CMK (cell line): Measurements from ENCODE around the gene AFF3.
"Not testable (repeated sequence)": the region's sequence is repeated elsewhere in the genome, so short reads cannot be mapped to it uniquely, and the experiment has no call there.

ENCODE experiments used
- DNase-seq: peaks from one replicate; pipeline ENCODE4 v3.0.0-alpha.2; 2010; ENCODE audit warnings: low read depth

Gene AFF3

GRCh38 chr2:100106460-100106859 is 35.9 kb downstream of the AFF3 start:
- no peak for DNase-seq

- no peak for DNase-seq
Measured at GRCh38 chr2:100105678-100106054, 36.7 kb downstream of the AFF3 start.

GRCh38 chr2:100104718-100105677 is 37.4 kb downstream of the AFF3 start:
- no peak for DNase-seq

GRCh38 chr2:100104265-100104664 is 38.1 kb downstream of the AFF3 start:
- not testable (repeated sequence) for DNase-seq

GRCh38 chr2:100103527-100104252 is 38.7 kb downstream of the AFF3 start:
- not testable (repeated sequence) for DNase-seq

- not testable (repeated sequence) for DNase-seq
Measured at GRCh38 chr2:100102466-100103180, 39.8 kb downstream of the AFF3 start.

GRCh38 chr2:100098855-100099254 is 43.5 kb downstream of the AFF3 start:
- DNase-seq: not testable (repeated sequence)

- DNase-seq: not testable (repeated sequence)
Measured at GRCh38 chr2:100097611-100098294, 44.6 kb downstream of the AFF3 start.

GRCh38 chr2:100095845-100096244 is 46.5 kb downstream of the AFF3 start:
- not testable (repeated sequence) for DNase-seq

- DNase-seq: not testable (repeated sequence)
Measured at GRCh38 chr2:100091807-100092206, 50.6 kb downstream of the AFF3 start.

- DNase-seq: not testable (repeated sequence)
Measured at GRCh38 chr2:100085744-100086143, 56.6 kb downstream of the AFF3 start.

- DNase-seq: not testable (repeated sequence)
Measured at GRCh38 chr2:100083421-100084216, 58.8 kb downstream of the AFF3 start.

- DNase-seq: not testable (repeated sequence)
Measured at GRCh38 chr2:100082302-100082978, 60.0 kb downstream of the AFF3 start.

- no peak for DNase-seq
Measured at GRCh38 chr2:100077935-100078334, 64.5 kb downstream of the AFF3 start.

GRCh38 chr2:100077456-100077855 is 64.9 kb downstream of the AFF3 start:
- no peak for DNase-seq

GRCh38 chr2:100075532-100075931 is 66.9 kb downstream of the AFF3 start:
- no peak for DNase-seq

GRCh38 chr2:100073110-100073509 is 69.3 kb downstream of the AFF3 start:
- DNase-seq: no peak

GRCh38 chr2:100072503-100072902 is 69.9 kb downstream of the AFF3 start:
- no peak for DNase-seq

GRCh38 chr2:100071335-100072043 is 70.9 kb downstream of the AFF3 start:
- no peak for DNase-seq

GRCh38 chr2:100070078-100070477 is 72.3 kb downstream of the AFF3 start:
- DNase-seq: no peak
